Activated naive CD4-positive, alpha-beta T cell treated with anti-CD3 and anti-CD28 coated beads, Interleukin-2, amount 50 U/mL, for 16 hours (primary cell): Measurements from ENCODE around the gene ACE.

Experiments
- DNase-seq: peaks from one replicate; pipeline ENCODE4 v3.0.0-alpha.2; 2020

Gene ACE

GRCh38 chr17:63517825-63518534, 41.1 kb downstream of the ACE start:
- DNase-seq = no peak

- no peak for DNase-seq
Measured at GRCh38 chr17:63519116-63519881, 42.4 kb downstream of the ACE start.

- no peak for DNase-seq
Measured at GRCh38 chr17:63519972-63520882, 43.4 kb downstream of the ACE start.

GRCh38 chr17:63523253-63523855, 46.5 kb downstream of the ACE start, which contains the start of gene KCNH6:
KCNH6 (plus strand) TSS chr17:63523358; CDS start chr17:63523414, 56 bp downstream.
- DNase-seq = no peak

- no peak for DNase-seq
Measured at GRCh38 chr17:63524051-63524450, 47.2 kb downstream of the ACE start.

GRCh38 chr17:63525190-63525946, 48.5 kb downstream of the ACE start:
- no peak for DNase-seq

- DNase-seq = no peak
Measured at GRCh38 chr17:63526861-63527260, 50.0 kb downstream of the ACE start.

GRCh38 chr17:63528183-63528582, 51.3 kb downstream of the ACE start:
- DNase-seq = no peak

- DNase-seq = no peak
Measured at GRCh38 chr17:63529711-63530556, 53.1 kb downstream of the ACE start.

- no peak for DNase-seq
Measured at GRCh38 chr17:63530557-63531021, 53.7 kb downstream of the ACE start.

GRCh38 chr17:63531022-63531965, 54.4 kb downstream of the ACE start:
- no peak for DNase-seq

GRCh38 chr17:63533433-63534077, 56.7 kb downstream of the ACE start:
- no peak for DNase-seq

- no peak for DNase-seq
Measured at GRCh38 chr17:63534078-63534570, 57.3 kb downstream of the ACE start.

GRCh38 chr17:63534816-63535455, 58.1 kb downstream of the ACE start:
- DNase-seq = no peak

- no peak for DNase-seq
Measured at GRCh38 chr17:63535640-63536039, 58.8 kb downstream of the ACE start.

- DNase-seq = no peak
Measured at GRCh38 chr17:63537001-63537400, 60.1 kb downstream of the ACE start.

- peak; percentile 35 for DNase-seq
Measured at GRCh38 chr17:63537991-63538692, 61.3 kb downstream of the ACE start.
